Stimulated activated CD8-positive, alpha-beta memory T cell treated with anti-CD3 and anti-CD28 coated beads, Interleukin-15, amount 100 ng/mL, for 1 hour (primary cell): ENCODE measurements around the gene ERC2.
"Not testable (repeated sequence)": the region's sequence is repeated elsewhere in the genome, so short reads cannot be mapped to it uniquely, and the experiment has no call there.

Experiments
- DNase-seq: peaks from one replicate; pipeline ENCODE4 v3.0.0-alpha.2; 2020; ENCODE audit warnings: low read depth

ERC2 gene

DNA sequence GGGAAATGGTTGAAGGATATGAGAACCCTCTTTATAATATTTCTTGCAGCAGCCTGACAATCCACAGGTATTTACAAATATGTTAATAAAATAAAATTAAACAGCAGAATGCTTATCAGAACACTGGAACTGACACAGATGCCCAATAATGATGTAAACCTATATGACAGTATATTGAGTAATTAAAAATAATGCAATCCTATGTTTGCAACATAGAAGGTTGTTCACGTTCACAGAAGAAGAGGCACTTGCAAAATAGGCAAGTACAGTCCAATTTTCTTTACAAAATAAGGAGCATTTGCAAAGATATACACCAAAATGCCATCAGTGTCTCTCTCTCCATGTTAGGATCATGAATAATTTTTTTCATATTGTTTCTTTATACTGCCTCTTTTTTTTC lies 584.2 kb downstream of the ERC2 start:
- DNase-seq: no peak

- DNase-seq: no peak
These were observed 586.3 kb downstream of the ERC2 start for GRCh38 chr3:55882006-55882405.

- DNase-seq: no peak
These were observed 587.9 kb downstream of the ERC2 start for GRCh38 chr3:55880357-55880756.

GRCh38 chr3:55879901-55880331 lies 588.4 kb downstream of the ERC2 start:
- no peak for DNase-seq

DNA sequence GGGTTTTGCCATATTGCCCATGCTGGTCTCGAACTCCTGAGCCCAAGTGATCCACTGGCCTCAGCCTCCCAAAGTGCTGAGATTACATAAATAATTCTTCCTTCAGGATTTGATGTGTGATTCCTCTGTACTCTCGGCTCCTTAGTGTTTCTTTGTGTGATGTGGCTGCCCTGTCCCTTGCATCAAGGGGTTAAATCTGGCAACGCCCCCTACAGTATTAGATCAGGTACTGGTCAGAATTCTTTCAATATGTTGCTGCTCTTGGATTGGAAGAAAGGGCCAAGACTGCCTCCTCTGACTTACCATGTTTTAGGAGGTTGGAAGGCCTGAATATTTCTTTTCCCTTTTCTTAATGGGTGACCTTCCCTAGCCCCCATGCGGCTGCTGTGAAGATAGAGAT lies 590.6 kb downstream of the ERC2 start:
- no peak for DNase-seq

DNA sequence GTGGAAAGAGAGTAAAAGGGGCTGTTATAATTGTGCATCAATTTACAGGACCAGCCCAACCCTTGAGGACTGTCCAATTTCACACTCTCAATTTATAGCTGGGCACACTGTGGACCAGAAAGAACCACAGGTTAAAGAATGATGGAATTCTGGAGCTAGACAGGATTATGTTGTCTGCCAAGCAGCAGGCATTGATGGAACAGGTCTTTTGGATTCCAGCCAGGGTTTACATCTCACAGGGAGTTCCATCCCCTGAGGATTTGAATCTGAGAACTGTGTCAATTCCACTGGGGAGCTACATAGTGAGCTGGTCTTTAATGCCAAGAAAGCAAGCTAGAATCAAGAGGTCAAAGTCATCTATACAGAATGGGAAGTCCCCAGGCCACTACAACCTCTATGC lies 591.7 kb downstream of the ERC2 start:
- no peak for DNase-seq

GRCh38 chr3:55875113-55875512 lies 593.2 kb downstream of the ERC2 start:
- no peak for DNase-seq

- DNase-seq: no peak
These were observed 594.6 kb downstream of the ERC2 start for GRCh38 chr3:55873523-55874254.

- DNase-seq: no peak
These were observed 597.7 kb downstream of the ERC2 start for GRCh38 chr3:55870594-55870993.

GRCh38 chr3:55868347-55868746 lies 599.9 kb downstream of the ERC2 start:
- DNase-seq: no peak

- no peak for DNase-seq
These were observed 605.2 kb downstream of the ERC2 start for GRCh38 chr3:55863028-55863427.

DNA sequence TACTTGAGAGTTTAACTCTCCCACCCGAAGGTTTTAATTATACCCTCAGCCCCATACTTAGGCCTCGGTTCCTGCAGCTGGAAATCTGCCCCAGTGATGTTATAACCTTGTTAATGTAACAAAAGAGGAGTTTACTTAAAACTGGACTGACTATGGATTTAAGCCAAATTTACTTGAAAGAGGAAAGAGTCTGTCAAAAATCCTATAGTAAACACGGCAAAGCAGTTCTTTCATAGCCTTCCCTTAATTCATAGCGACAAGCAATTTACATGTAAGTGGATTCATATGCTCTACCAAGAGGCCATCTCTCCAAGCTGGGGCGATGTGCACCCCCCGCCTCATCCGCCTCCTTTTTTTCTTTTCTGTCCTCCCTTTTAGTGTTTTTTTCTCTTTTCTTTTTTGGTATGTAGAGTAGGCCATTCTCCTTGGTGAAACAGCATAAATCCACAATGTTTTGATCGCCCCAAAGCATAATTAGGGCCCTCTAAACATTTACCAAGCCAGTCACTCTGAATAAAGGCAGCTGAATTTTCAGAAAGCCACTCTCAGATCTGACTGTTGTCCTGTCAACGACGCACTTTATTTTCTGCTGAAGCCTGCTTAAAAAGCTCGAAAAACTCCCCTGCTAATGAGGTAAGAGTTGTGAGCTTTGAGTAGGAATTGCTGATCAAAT lies 608.1 kb downstream of the ERC2 start:
- DNase-seq: no peak

- no peak for DNase-seq
These were observed 609.0 kb downstream of the ERC2 start for GRCh38 chr3:55859305-55859704.

GRCh38 chr3:55858727-55859126 lies 609.5 kb downstream of the ERC2 start:
- no peak for DNase-seq

- DNase-seq: no peak
These were observed 610.0 kb downstream of the ERC2 start for GRCh38 chr3:55858302-55858701.

GRCh38 chr3:55857633-55858032 lies 610.6 kb downstream of the ERC2 start:
- DNase-seq: no peak

DNA sequence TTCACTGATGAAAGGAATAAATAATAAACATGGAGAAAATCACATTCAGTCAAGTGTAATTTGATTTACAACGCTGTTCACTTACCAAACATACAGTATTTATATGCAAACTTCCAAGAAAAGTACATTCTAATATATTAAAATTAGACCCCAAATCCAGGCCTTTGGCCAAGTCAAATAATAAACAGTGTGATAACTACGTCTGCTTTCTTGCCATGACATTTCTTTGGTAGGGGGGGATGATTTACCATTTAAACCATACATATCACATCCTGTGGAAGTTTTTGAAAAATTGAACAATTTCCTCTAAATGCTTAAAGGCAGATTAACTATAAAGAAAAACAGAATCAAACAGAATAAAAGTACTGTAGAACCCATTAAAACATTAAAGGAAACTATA lies 613.0 kb downstream of the ERC2 start:
- DNase-seq: no peak

GRCh38 chr3:55854494-55854893 lies 613.8 kb downstream of the ERC2 start:
- DNase-seq: no peak

DNA sequence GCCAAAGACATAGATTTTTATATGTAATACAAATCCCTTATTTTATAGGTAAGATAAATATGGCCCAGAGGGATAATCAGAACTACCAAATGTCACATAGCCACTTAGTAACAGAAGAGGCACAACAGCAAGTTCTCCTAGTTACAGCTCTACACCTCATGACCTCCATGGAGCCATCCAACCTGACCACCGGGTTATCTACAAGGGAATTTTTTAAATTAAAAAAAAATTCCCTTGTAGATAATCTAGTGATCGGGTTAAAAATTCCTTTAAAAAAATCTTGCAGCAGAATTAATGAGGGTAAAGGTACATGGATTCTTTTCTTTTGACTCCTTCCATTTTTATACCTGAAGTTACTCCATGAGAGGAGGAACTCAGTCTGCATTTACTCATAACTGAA lies 615.9 kb downstream of the ERC2 start:
- DNase-seq: no peak

GRCh38 chr3:55842204-55842603 lies 626.1 kb downstream of the ERC2 start:
- DNase-seq: no peak

GRCh38 chr3:55831876-55832275 lies 636.4 kb downstream of the ERC2 start:
- not testable (repeated sequence) for DNase-seq

GRCh38 chr3:55828712-55829111 lies 639.6 kb downstream of the ERC2 start:
- no peak for DNase-seq

- no peak for DNase-seq
These were observed 640.5 kb downstream of the ERC2 start for GRCh38 chr3:55827786-55828185.
